HEK293T (cell line): ENCODE data around the gene DDX51.

ENCODE experiments used
- CTCF ChIA-PET: fragments of 350-600 bp; formaldehyde crosslinking; extraction: SDS; loops from one replicate; lab custom pipeline; 2021; ENCODE audit warnings: antibody characterized with exemption, inconsistent platforms; lab: Yijun Ruan, JAX
- POLR2A ChIA-PET: fragments of 350-600 bp; formaldehyde crosslinking; extraction: SDS; loops from one replicate; lab custom pipeline; 2020; ENCODE audit warnings: antibody characterized with exemption, inconsistent platforms; lab: Yijun Ruan, JAX
- DNase-seq: peaks from one replicate; pipeline ENCODE4 v3.0.0; 2012; ENCODE audit warnings: mixed read lengths; ENCODE audit errors: extremely low spot score
- ARNT ChIP-seq: fragments of 450-650 bp; IDR thresholded peaks from 2 replicates; pipeline ENCODE4 v1.6.1; 2017; ENCODE audit warnings: mild to moderate bottlenecking
- BHLHE40 ChIP-seq: fragments of 450-650 bp; IDR thresholded peaks from 2 replicates; pipeline ENCODE4 v1.6.1; 2016; ENCODE audit warnings: mild to moderate bottlenecking, moderate library complexity, borderline replicate concordance
- CTBP1 ChIP-seq: fragments of 450-650 bp; IDR thresholded peaks from 2 replicates; pipeline ENCODE4 v1.6.1; 2016; ENCODE audit warnings: borderline replicate concordance
- ELF4 ChIP-seq: fragments of 450-650 bp; IDR thresholded peaks from 2 replicates; pipeline ENCODE4 v1.6.1; 2017; ENCODE audit warnings: antibody characterized with exemption
- FOXA1 ChIP-seq: fragments of 450-650 bp; IDR thresholded peaks from 2 replicates; pipeline ENCODE4 v1.6.1; 2016; ENCODE audit warnings: mild to moderate bottlenecking
- FOXK2 ChIP-seq: fragments of 450-650 bp; IDR thresholded peaks from 2 replicates; pipeline ENCODE4 v1.6.1; 2016; ENCODE audit warnings: mild to moderate bottlenecking
- FOXM1 ChIP-seq: fragments of 450-650 bp; IDR thresholded peaks from 2 replicates; pipeline ENCODE4 v1.6.1; 2017; ENCODE audit warnings: mild to moderate bottlenecking, borderline replicate concordance
- HDGF ChIP-seq: fragments of 450-650 bp; IDR thresholded peaks from 2 replicates; pipeline ENCODE4 v1.6.1; 2017; ENCODE audit warnings: antibody characterized with exemption, borderline replicate concordance
- L3MBTL2 ChIP-seq: fragments of 450-650 bp; conservative IDR thresholded peaks from 2 replicates; pipeline ENCODE4 v1.6.1; 2016; ENCODE audit warnings: mild to moderate bottlenecking
- LEF1 ChIP-seq: fragments of 450-650 bp; IDR thresholded peaks from 2 replicates; pipeline ENCODE4 v1.6.1; 2017; ENCODE audit warnings: mild to moderate bottlenecking, borderline replicate concordance
- NFRKB ChIP-seq: fragments of 450-650 bp; IDR thresholded peaks from 2 replicates; pipeline ENCODE4 v1.6.1; 2016; ENCODE audit warnings: mild to moderate bottlenecking, moderate library complexity
- SP1 ChIP-seq: fragments of 450-650 bp; IDR thresholded peaks from 2 replicates; pipeline ENCODE4 v1.6.1; 2017
- SUZ12 ChIP-seq: fragments of 450-650 bp; IDR thresholded peaks from 2 replicates; pipeline ENCODE4 v1.6.1; 2016; ENCODE audit warnings: mild to moderate bottlenecking
- TARDBP ChIP-seq: fragments of 450-650 bp; IDR thresholded peaks from 2 replicates; pipeline ENCODE4 v1.6.1; 2016
- ZNF384 ChIP-seq: fragments of 450-650 bp; IDR thresholded peaks from 2 replicates; pipeline ENCODE4 v1.6.1; 2016
- TF ChIP-seq, protein P1 (sequence below): fragments of 450-650 bp; IDR thresholded peaks from 2 replicates; pipeline ENCODE4 v1.6.1; 2016

DDX51 gene

DNA sequence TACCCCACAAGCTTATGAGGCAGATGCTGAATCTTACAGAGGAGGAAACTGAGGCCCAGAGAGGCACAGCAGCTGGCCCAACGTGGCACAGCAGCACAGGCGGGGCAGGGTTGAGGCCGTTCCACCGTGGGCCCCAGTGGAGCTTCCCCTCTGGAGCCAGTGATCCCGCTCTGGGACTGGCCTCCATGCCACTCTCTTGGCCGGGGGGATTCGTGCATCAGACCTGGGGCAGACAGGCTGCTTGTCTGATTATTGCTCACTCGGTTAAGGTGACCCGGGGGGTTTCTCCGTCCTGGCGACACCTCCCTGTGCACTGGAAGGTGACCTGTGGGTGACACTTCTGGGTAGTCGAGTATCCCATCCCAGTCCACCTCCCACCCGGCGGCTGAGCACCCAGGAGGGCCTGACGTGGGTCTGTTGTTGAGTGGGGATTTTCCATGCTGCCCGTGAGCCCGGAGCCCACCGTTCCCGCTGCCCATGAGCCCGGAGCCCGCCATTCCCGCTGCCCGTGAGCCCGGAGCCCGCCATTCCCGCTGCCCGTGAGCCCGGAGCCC lies 27.9 kb upstream of the DDX51 start:
- no peak for TF ChIP-seq FOXM1
- TF ChIP-seq ELF4: no peak
- TF ChIP-seq CTBP1: no peak
- TF ChIP-seq SUZ12: no peak
- no peak for TF ChIP-seq ZNF384
- TF ChIP-seq SP1: no peak
- TF ChIP-seq LEF1: no peak
- TF ChIP-seq L3MBTL2: no peak
- TF ChIP-seq ARNT: no peak
- TF ChIP-seq HDGF: no peak
- TF ChIP-seq NFRKB: no peak
- TF ChIP-seq TARDBP: no peak
- TF ChIP-seq, protein P1, sequence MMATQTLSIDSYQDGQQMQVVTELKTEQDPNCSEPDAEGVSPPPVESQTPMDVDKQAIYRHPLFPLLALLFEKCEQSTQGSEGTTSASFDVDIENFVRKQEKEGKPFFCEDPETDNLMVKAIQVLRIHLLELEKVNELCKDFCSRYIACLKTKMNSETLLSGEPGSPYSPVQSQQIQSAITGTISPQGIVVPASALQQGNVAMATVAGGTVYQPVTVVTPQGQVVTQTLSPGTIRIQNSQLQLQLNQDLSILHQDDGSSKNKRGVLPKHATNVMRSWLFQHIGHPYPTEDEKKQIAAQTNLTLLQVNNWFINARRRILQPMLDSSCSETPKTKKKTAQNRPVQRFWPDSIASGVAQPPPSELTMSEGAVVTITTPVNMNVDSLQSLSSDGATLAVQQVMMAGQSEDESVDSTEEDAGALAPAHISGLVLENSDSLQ: no peak
- TF ChIP-seq FOXK2: no peak
- no peak for TF ChIP-seq BHLHE40
- TF ChIP-seq FOXA1: no peak
- ChIA-PET POLR2A (no interaction called here), CTCF (no interaction called here)
- DNase-seq: no peak

DNA sequence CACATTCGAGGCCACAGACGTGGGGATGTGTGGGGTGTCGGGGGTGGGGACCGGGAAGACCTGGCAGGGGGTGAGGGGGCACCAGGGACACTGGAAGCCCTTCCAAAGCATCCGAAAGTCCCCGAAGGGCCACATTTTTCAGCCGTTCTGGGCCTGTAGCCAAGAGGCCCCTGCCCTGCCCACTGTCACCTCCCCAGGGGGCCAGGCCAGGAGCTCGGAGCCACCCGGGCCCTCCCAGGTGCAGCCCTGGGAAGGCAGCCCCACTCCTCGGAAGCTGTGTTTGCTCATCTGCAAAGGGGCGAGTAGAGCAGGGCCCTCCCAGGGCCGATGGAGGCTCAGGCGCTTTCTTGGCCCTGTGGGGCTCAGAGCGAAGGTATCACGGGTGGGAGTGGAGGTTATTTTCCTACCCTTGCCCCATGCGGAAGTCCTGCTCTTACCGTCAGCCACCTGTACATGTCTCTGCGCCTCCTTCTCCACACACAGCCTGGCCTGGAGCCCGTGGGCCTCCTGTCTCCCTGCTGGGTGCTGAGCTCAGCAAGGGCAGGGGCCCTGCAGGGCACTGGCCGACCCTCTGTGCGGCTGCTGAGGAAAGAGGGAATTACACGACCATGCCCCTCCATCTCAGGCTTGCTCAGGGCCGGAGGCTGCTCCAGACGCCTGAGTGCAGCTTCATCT lies 27.3 kb upstream of the DDX51 start:
- POLR2A ChIA-PET: no interaction called here

DNA sequence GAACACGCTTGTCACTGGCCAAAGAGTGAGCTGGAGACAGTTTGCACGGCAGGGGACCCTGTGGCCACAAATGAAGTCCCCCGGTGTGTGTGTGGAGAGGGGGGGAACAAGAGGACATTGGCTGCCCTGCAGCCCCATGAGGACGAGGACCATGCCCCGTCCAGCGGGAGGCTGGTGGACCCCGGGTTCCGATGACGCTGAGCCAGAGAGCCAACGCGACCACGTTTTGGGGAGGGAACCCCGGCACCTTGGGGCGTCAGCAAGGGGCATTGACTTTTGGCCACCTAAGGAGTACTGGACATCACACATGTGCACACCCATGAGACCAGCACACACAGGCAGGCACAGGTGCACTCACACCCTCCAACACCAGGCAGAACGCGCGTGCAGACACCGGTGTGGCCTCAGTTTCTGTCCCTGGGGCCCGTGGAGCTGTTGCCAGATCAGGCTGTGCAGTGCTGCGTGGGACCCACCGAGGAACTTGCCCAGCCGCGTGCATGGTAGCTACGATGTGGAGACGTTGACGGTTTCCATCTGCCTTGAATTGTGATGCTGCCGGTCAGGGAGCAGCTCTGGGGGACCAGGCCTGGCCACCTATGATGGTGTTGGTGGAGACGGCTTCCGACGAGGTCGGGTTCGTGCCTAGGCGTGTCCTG lies 26.6 kb upstream of the DDX51 start:
- no peak for TF ChIP-seq CTBP1
- no peak for TF ChIP-seq ZNF384
- no peak for TF ChIP-seq SP1
- no peak for TF ChIP-seq LEF1
- TF ChIP-seq HDGF: no peak
- no peak for TF ChIP-seq L3MBTL2
- no peak for TF ChIP-seq NFRKB
- TF ChIP-seq, protein P1: no peak
- no peak for TF ChIP-seq FOXA1
- TF ChIP-seq BHLHE40: no peak
- TF ChIP-seq FOXK2: no peak
- TF ChIP-seq TARDBP: no peak
- no peak for TF ChIP-seq ARNT
- no peak for TF ChIP-seq ELF4
- TF ChIP-seq FOXM1: no peak
- TF ChIP-seq SUZ12: no peak
- ChIA-PET CTCF (no interaction called here), POLR2A (no interaction called here)
- DNase-seq: no peak

More for the DNA sequence above, 27.3 kb upstream of the DDX51 start:
- TF ChIP-seq BHLHE40 (no peak), LEF1 (no peak), TARDBP (no peak), CTBP1 (no peak)
- no peak for DNase-seq
- CTCF ChIA-PET: no interaction called here

DNA sequence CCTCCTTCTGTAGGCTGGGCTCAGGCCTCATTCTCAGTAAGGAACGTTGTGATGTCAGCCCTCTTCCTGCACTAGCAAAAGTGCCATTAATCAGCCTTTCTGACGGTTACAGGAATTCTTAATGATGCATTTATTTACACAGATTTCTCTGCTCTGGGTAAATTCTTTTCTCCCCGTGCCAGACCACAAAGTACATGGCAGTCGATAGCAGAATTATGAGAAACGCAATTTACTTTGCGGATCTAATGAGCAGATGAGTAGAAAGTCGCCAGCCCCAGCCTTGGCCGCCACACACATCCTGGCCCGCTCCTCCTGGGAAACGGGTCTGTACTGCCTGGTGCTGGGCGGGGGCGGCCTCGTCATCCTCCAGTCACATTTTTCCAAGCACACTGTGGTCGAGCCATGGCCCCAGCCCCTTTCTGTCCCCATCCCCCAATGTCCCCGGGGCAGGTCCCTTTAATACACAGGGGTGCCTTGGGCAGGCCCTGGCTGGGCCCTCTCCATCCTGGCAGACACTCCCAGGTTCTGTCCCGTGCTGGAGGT lies 26.0 kb upstream of the DDX51 start:
- CTCF ChIA-PET: no interaction called here
- POLR2A ChIA-PET: no interaction called here
- no peak for TF ChIP-seq LEF1
- TF ChIP-seq, protein P1: peak; percentile 75

DNA sequence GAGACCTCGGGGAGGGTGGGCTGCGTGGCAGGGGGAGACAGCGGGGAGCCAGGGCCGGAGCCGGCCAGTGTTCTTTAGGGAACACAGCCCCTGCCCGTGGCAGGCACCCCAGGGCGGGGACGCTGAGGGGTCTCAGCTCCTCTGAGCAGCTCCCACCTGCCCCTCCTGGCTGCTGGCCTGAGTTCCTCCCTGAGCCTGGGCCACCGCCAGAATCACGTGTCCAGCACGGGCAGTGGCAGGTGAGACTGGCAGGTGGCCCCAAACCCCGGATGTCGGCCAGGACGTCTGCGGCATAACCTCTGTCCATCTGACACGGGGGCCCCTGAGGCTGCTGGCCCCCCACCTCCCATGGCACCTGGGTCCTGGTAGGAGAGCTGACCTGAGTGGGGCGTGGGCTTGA lies 25.3 kb upstream of the DDX51 start:
- ChIA-PET POLR2A (no interaction called here), CTCF (no interaction called here)

More for the DNA sequence above, 26.0 kb upstream of the DDX51 start:
- no peak for DNase-seq

DNA sequence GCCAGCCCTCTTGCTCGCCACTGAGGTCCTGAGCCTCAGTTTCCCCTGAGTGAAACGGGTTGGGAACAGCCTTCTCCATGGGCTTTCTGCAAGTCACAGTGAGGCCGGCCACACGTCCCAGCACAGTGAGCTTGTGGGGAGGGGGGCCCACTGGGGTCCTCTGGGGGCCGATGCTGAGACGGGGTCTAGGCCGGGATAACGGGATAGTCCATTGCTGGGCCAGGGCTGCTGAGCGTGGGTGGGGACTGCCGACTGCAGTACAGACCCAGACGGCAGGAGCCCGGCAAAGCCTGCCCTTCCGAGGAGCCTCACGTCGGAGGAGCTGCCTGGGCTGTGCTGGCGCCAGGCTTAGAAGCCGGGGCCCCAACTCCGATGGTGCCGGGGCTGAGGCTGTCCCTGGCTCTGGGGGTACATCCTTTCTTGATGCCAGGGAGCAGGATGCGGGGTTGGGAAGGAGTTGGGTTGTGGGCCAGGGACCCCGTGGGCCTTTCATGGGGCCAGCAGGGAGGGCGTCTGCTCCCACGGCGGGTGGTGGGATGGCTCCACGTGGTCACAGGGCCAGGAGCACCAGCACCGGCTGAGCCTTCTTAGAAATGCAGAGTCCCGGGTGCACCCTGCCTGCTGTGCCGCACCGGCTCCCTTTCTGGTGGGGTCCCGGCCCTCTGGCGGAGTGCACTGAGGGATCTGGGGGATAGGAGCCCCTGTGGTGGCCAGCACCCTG lies 24.4 kb upstream of the DDX51 start:
- TF ChIP-seq ARNT (no peak), L3MBTL2 (no peak)
- ChIA-PET POLR2A (no interaction called here), CTCF (no interaction called here)
- no peak for DNase-seq

More for the DNA sequence above, 25.3 kb upstream of the DDX51 start:
- no peak for DNase-seq
- no peak for TF ChIP-seq TARDBP
- TF ChIP-seq FOXA1: no peak
- TF ChIP-seq BHLHE40: no peak
